ENCODE measurements around the gene ETV3. TPM values are rescaled to one million over a fixed set of nuclear protein-coding genes. Genes with fewer than 3 reads are reported as not detected.

The ETV3 gene
- total RNA-seq, 1 experiment from 2014 or later, result 36.3 TPM

DNA sequence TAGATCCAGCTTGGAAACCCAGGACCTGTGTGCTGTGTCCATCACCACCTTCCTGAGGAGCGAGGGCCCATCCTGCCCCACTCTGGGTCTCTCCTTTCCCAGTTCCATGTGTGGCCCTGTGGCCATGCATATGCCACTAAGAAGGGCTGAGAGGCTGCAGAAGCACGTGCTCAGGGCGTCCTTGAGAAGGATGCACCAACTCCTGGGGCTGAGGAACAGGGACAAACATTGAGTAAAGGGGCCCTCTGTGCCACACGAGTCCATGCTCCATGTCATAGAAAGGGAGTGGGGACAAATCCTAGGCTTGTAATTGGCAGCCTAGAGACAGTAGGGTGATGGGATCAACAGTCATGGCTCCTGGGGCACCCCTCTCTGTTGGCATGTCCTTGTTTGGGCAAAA lies 47.0 kb downstream of the ETV3 start:
- H4K5ac ChIP-seq (ENCODE audit: insufficient read length, low read depth, low read length), result no peak overlapping the region
- no peaks in the 10 kb centered on the region for H3K9me3 ChIP-seq (ENCODE audit: control insufficient read depth, low read depth, low read length)
- no peak overlapping the region for H3K9ac ChIP-seq (ENCODE audit: extremely low read depth, insufficient read length, low read length)
- H3K4me1 ChIP-seq (ENCODE audit: insufficient read depth, low read length), result peaks cover 2% of the 10 kb centered on the region; the same call in 1 of the 2 replicates
- no peak overlapping the region for H4K91ac ChIP-seq (ENCODE audit: insufficient read length, low read depth, low read length)
- no peak overlapping the region for H2AK5ac ChIP-seq (ENCODE audit: insufficient read length, low read length)
- no peak overlapping the region for H3K4me2 ChIP-seq (ENCODE audit: insufficient read depth, insufficient read length, low read length)
- H2AFZ ChIP-seq (ENCODE audit: low read length), result no peak overlapping the region
- H3K27ac Mint-ChIP-seq, result no peak overlapping the region
- H3T11ph ChIP-seq (ENCODE audit: low read length), result no peak overlapping the region
- TF ChIP-seq, protein P1, sequence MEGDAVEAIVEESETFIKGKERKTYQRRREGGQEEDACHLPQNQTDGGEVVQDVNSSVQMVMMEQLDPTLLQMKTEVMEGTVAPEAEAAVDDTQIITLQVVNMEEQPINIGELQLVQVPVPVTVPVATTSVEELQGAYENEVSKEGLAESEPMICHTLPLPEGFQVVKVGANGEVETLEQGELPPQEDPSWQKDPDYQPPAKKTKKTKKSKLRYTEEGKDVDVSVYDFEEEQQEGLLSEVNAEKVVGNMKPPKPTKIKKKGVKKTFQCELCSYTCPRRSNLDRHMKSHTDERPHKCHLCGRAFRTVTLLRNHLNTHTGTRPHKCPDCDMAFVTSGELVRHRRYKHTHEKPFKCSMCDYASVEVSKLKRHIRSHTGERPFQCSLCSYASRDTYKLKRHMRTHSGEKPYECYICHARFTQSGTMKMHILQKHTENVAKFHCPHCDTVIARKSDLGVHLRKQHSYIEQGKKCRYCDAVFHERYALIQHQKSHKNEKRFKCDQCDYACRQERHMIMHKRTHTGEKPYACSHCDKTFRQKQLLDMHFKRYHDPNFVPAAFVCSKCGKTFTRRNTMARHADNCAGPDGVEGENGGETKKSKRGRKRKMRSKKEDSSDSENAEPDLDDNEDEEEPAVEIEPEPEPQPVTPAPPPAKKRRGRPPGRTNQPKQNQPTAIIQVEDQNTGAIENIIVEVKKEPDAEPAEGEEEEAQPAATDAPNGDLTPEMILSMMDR (conservative IDR thresholded peaks at IDR 0.05), result no peak
- no peaks in the 10 kb centered on the region for H3K27me3 Mint-ChIP-seq (ENCODE audit: low read depth)
- H3K4me1 Mint-ChIP-seq, result peaks cover 24 to 28% of the 10 kb centered on the region in 2 experiments
- H2BK5ac ChIP-seq (ENCODE audit: insufficient read length, low read length), result no peak overlapping the region
- no peak overlapping the region for H3K14ac ChIP-seq (ENCODE audit: insufficient read depth, low read length)
- no peaks in the 10 kb centered on the region for H3K79me2 ChIP-seq (ENCODE audit: insufficient read depth, low read length)
- H3K23ac ChIP-seq (ENCODE audit: insufficient read length, low read depth, low read length), result no peak overlapping the region
- WGBS (ENCODE audit: extremely low coverage, insufficient read length, low lambda C conversion rate), result no CpG with 5 or more reads among the region's 4 CpGs
- no peaks in the 10 kb centered on the region for H3K23me2 ChIP-seq (ENCODE audit: insufficient read length, low read depth, low read length, poor library complexity, severe bottlenecking)
- no peak overlapping the region for H2BK20ac ChIP-seq (ENCODE audit: low read depth, low read length, poor library complexity, severe bottlenecking)
- no peak overlapping the region for H3K4me3 Mint-ChIP-seq
- no peak overlapping the region for H3K27ac ChIP-seq (ENCODE audit: insufficient read length, low read depth, low read length)
- H3K79me1 ChIP-seq (ENCODE audit: insufficient read depth, low read depth, low read length, poor library complexity, severe bottlenecking), result no peaks in the 10 kb centered on the region
- no peak overlapping the region for H3K56ac ChIP-seq (ENCODE audit: insufficient read length, low read depth, low read length)
- no peak overlapping the region for H2BK15ac ChIP-seq (ENCODE audit: low read depth, low read length)
- no peak for DNase-seq
- H3K9me3 Mint-ChIP-seq, result no peaks in the 10 kb centered on the region
- no peaks in the 10 kb centered on the region; a peak in 1 of 7 replicates for H3K36me3 Mint-ChIP-seq (ENCODE audit: insufficient read depth in 1 of 3, low read depth in 3 of 3)
- no peak overlapping the region for H4K8ac ChIP-seq (replicated peaks; ENCODE audit: insufficient read length, low read depth, low read length)
- H4K20me1 ChIP-seq (ENCODE audit: control insufficient read depth, insufficient read depth, insufficient read length), result no peaks in the 10 kb centered on the region
- no peaks in the 10 kb centered on the region for H3K27me3 ChIP-seq (ENCODE audit: insufficient read depth, low read length)
- H3K18ac ChIP-seq (ENCODE audit: insufficient read length, low read depth, low read length), result no peak overlapping the region
- H2BK12ac ChIP-seq (ENCODE audit: insufficient read length, low read depth, low read length), result no peak overlapping the region
- H2BK120ac ChIP-seq (ENCODE audit: low read depth, low read length, poor library complexity, severe bottlenecking), result no peak overlapping the region
- H3K4ac ChIP-seq (ENCODE audit: low read depth, low read length), result no peak overlapping the region
